Mammary epithelial cell (primary cell): ENCODE data around the gene PRR11.

Source experiments
- CTCF ChIP-seq, 2 donors: IDR thresholded peaks in 1 of 2; conservative IDR thresholded peaks in 1 of 2; 2 replicates each; pipeline ENCODE4 v1.5.1; 2011 to 2012; ENCODE audit warnings: inconsistent platforms in 2 of 2, low read length in 2 of 2, mild to moderate bottlenecking in 2 of 2, control low read depth in 1 of 2, low read depth in 1 of 2; ENCODE audit not compliant: insufficient read depth in 1 of 2; ENCODE audit errors: extremely low read depth in 1 of 2
- EZH2 ChIP-seq: IDR thresholded peaks from 2 replicates; pipeline ENCODE4 v1.6.1; 2012; ENCODE audit warnings: low read length, inconsistent platforms, borderline replicate concordance

- TF ChIP-seq CTCF (conservative IDR thresholded peaks at IDR 0.05 in 1 of 2, IDR thresholded peaks at IDR 0.05 in 1 of 2; ENCODE audit: extremely low read depth in 1 of 2, insufficient read depth in 1 of 2, low read depth in 1 of 2, low read length in 2 of 2) (no peak), EZH2 (no peak)
Observed at GRCh38 chr17:59126809-59127417, 28.6 kb upstream of the PRR11 start.
